NCI-H2107 treated with DMSO at 0.1 percent for 48 hours (cell line): ENCODE data around the gene SPINK4.

Experiments used
- DNase-seq: peaks from one replicate; lab custom pipeline; 2025; ENCODE audit not compliant: unreplicated experiment; lab: John Stamatoyannopoulos, UW

SPINK4 gene

GRCh38 chr9:33256236-33256635 is 16.3 kb downstream of the SPINK4 start:
- DNase-seq = no peak

DNA sequence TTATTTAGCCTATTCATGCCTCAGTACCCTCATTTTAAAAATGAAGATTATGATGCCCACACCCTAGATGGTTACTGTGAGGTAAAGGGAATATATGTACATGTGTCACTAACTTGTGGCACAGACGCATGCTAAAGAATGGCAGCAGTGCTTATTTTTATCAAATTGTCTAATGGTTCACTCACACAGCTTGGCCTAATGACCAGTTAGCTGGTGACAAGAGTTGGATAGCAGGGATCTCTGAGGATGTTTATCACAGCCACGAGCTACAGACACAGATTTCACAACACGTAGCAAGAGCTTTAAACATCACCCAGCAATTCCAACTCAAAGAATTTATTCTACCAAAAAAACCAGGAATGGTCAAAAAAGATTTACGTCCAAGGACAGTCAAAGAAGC is 17.3 kb downstream of the SPINK4 start:
- no peak for DNase-seq

DNA sequence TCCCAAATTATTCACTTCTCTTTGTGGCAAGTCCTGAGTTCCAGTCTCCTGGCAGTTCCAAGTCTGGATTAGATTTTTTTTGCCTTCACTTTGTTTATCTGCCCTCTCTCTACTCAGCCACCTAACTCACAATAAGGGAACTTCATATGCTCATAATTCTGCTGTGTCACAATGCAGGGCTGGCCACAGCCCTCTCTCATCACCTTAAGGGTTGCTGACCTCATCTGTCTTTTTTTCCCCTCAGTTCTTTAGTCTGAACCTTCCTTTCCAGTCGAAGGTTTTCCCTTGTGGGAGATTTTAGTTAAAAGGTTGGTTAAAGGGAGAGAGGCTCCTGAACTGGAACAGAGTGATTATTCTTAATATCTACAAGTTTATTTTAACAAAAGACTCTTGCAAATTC is 20.4 kb downstream of the SPINK4 start:
- no peak for DNase-seq

DNA sequence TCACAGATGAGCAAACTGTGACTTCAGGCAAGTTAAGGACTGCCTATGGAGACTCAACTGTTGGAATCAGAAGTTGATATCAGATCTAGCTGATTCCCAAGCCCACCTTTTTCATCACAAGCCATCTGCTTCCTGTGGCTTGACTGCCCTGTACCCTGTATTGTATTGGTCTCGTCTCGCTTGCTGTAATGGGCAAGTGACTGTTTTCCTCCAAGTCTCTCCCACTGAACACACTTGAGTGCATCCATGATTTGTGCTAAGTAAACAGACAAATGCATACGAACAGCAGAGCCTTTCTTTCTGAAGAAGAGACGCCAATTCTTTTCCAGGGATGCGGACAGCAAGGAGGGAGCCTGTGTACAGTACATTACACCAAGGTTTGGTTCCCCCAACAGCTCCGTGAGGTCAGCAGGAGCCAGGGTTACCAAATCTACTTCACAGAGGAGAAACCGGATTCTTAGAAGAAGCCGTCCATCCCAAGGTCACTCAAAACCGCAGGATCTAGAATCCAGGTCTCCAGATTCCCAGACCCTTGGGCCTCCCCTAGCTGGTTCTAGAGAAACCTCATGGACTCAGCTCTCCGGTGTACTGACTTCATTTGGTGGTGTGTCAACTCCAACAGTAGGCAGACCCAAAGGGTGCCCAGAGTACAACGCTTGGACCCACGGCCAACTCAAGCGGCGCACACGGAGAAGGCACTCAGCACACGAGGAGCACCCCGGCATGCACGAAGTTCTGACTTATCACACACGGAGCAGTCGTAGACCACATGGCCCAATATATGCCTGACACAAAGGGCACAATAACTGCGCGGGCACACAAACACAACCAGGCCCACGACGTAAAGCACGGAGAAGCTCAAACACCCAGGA is 23.4 kb downstream of the SPINK4 start:
- peak; percentile 9 for DNase-seq

DNA sequence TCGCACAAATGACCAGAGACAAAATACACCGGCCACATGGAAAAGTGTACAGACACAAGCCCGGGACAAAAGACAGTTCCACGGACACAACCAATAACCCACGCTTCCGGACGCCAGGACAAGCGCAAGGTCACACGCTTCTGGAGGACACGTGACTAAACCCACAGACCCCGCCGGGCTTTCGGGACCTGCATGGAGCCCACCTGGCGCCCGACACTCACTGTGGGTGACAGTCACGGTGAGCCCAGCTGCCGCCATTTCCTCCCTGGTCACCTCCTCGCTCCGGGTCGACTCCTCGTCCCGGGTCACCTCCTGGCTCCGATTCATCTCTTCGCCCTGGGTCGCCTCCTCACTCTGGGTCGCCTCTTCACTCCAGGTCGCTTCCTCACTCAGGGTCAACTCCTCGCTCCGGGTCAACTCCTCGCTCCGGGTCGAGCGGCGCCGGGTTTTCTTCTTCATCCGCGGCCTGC is 24.1 kb downstream of the SPINK4 start:
- no peak for DNase-seq

DNA sequence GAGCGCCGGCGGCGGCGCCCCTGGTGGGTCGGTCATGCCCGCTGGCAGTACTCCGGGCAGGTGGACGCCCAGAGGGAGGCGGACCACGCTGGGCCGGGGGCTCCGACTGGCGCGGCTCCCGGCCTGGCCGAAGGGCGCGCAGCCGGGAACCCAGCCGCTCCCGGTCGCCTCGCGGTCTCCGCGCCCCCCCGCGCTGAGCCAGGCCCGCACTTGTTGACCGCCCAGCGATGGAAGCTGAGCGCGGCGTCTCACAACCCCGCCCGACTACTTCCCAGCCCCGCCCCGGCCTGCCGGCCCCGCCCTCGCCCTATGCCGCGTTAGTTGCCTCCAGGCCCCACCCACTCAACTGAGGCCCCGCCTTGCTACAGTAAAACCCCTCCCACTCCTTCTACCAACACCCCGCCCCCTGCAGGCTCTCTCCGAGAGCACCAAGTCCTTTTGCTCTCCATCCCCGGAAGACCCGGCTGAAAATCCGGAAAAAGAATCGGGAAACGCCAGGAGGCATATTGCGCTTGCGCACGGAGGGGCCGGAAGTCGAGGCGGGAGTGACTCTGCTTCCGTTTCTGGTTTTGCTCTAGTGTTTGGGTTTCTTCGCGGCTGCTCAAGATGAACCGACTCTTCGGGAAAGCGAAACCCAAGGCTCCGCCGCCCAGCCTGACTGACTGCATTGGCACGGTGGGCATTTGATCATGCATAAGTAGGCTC is 24.7 kb downstream of the SPINK4 start, which contains the start of the genes BAG1 and CHMP5:
Gene BAG1, minus strand, starts transcription at position 236 of the 705 bp plus-strand sequence.
Gene CHMP5, plus strand, starts transcription at position 577 of the 705 bp plus-strand sequence. Its CDS starts 30 bp downstream, at position 607.
- peak; percentile 97 for DNase-seq

- DNase-seq = no peak
These were observed 25.4 kb downstream of the SPINK4 start for GRCh38 chr9:33265211-33265865.

DNA sequence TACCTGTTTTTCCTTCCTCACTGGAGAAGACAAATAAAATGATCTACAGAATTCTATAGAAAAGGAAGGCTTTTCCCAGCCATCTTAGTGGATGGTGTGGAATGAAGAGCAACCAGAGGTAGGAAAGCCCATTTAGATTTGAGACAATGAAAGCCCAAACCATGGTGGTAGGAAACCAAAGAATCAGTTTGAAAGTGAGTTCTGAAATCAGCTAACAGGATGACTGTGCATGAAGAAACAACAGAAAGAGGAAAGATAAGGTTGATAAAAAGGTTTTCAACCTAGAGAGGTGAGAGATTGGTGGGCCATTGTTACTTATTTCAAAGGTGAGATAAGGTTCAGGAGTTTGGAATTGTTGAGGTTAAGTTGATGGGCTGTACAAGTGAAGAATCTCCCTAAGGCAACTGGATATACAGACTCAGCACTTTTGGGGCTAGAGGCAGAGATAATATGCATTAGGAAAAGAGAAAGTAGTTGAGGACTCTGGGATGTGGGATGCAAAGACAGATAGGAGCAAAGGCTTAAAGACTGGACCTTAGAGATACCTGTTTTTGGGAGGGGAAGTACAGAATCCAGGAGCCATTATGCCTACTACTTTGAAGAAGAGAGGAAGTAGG is 27.3 kb downstream of the SPINK4 start:
- DNase-seq = no peak

- DNase-seq = no peak
These were observed 30.2 kb downstream of the SPINK4 start for GRCh38 chr9:33270146-33270545.

GRCh38 chr9:33272061-33272460 is 32.1 kb downstream of the SPINK4 start:
- no peak for DNase-seq

- DNase-seq = no peak
These were observed 33.5 kb downstream of the SPINK4 start for GRCh38 chr9:33273266-33273971.

DNA sequence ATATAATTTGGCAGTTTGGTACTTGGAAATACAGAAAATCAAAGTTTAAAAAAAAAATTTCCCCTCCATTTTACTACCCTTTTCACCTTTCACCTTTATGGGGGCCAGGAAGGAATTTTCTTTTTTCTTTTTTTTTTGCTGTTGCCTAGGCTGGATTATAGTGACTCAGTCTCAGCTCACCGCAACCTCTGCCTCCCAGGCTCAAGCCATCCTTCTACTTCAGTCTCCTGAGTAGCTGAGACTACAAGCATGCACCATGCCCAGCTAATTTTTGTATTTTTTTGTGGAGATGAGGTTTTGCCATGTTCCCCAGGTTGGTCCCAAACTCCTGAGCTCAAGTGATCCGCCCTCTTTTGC is 34.0 kb downstream of the SPINK4 start:
- no peak for DNase-seq

GRCh38 chr9:33277484-33277883 is 37.5 kb downstream of the SPINK4 start:
- no peak for DNase-seq

- DNase-seq = no peak
These were observed 45.5 kb downstream of the SPINK4 start for GRCh38 chr9:33285502-33285901.

- peak; percentile 80 for DNase-seq
These were observed 47.1 kb downstream of the SPINK4 start for GRCh38 chr9:33287087-33287490.

- DNase-seq = no peak
These were observed 48.3 kb downstream of the SPINK4 start for GRCh38 chr9:33288235-33288634.

GRCh38 chr9:33288828-33289483 is 49.0 kb downstream of the SPINK4 start:
- DNase-seq = no peak

- DNase-seq = no peak
These were observed 49.5 kb downstream of the SPINK4 start for GRCh38 chr9:33289496-33289895.

DNA sequence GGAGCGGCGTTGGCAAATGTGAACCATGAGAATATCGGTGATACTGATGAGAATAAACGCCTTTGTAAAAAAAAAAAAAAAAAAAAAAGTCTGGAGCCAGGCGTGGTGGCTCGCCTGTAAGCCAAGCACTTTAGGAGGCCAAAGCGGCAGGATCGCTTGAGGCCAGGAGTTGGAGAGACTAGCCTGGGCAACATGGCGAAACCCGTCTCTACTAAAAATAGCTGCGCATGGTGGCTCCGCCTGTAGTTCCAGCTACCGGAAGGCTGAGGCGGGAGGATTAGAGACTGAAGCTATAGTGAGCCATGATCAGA is 49.9 kb downstream of the SPINK4 start:
- no peak for DNase-seq
